Stomach smooth muscle (tissue), 2 donors: ENCODE results near the gene LOX.

Experiments
- H3K27ac ChIP-seq: one replicate; pipeline ENCODE4 v1.7.0; 2013; ENCODE audit warnings: mild to moderate bottlenecking, low read length, inconsistent platforms
- H3K27me3 ChIP-seq, 2 donors: one replicate each; pipeline ENCODE4 v1.7.0; 2013; ENCODE audit warnings: low read length in 2 of 2; ENCODE audit not compliant: insufficient read depth in 2 of 2, control insufficient read depth in 1 of 2
- H3K36me3 ChIP-seq, 2 donors: one replicate each; pipeline ENCODE4 v1.7.0; 2013; ENCODE audit warnings: low read length in 2 of 2; ENCODE audit not compliant: control insufficient read depth in 2 of 2, insufficient read depth in 2 of 2
- H3K4me1 ChIP-seq: one replicate; pipeline ENCODE4 v1.7.0; 2013; ENCODE audit warnings: low read length; ENCODE audit not compliant: control insufficient read depth, insufficient read depth
- H3K4me3 ChIP-seq, 2 donors: one replicate each; pipeline ENCODE4 v1.7.0; 2013; ENCODE audit warnings: low read length in 2 of 2
- H3K9ac ChIP-seq, 2 donors: one replicate each; pipeline ENCODE4 v1.7.0; 2013; ENCODE audit warnings: low read length in 2 of 2, mild to moderate bottlenecking in 1 of 2
- H3K9me3 ChIP-seq, 2 donors: one replicate each; pipeline ENCODE4 v1.7.0; 2013; ENCODE audit warnings: low read length in 2 of 2; ENCODE audit not compliant: control insufficient read depth in 2 of 2
- donor health status: healthy.
- donor health status: Pancreatic carcinoma.

LOX gene

DNA sequence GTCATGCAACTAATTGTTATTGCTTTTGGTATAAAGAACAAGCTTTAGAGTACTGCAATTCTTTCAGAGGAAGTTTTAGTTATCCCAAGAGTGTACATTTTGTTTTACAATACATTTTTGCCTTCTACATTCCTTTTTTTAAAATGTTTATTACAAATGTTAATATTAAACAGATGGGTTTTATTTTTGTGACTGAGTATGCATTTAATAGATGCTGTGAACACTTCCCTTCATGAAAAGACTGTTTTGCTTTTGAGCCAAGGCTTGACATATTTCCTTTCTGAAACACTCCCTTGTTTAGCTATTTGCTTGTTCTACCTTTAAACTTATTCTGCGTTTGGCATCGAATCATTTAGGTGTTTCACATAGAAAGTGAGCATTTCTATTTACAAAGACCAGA, 36.4 kb upstream of the LOX start:
- no peak overlapping the region for H3K9ac ChIP-seq
- no peaks in the 10 kb centered on the region for H3K36me3 ChIP-seq
- no peak overlapping the region for H3K4me3 ChIP-seq
- no peaks in the 10 kb centered on the region for H3K4me1 ChIP-seq
- no peak overlapping the region for H3K27ac ChIP-seq
- H3K27me3 ChIP-seq, result no peaks in the 10 kb centered on the region
- no peaks in the 10 kb centered on the region for H3K9me3 ChIP-seq

DNA sequence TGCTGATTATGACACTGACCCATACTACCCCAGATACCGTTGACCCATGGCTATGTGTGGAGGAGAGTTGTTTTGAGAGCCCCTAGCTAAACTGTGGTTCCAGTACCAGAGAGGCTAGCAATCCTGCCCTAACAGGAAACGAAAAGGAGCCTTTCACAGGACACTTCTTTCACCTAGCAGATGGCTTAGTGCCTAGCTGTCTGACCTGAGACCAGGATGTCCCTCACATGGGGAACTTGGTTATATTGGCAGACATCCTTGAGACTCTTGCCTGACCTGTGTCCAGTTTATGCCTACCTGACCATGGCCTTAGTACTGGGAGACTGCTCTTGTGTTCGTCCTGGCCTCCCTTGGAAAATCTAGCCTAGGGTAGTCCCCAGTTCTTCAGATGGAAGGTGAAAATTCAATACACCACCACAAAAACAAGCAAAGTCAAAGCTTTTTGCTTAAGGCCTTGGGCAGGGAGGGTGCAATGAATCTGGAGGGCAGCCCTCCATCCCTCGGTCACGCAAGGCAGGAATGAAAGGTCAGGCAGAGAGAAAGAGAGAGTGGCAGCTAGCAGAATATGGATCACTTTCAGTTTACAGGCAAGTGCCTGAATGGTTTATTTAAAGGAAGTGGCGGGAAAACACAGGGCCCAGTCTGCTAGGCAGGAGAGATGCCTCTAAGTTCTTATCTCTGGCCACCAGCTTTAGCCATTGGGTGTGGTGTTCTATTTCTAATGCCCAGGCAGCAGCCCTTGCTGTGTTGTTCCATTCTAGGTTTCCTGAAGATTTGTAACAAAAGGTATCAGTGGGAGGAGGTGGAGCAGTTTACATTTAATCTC, 34.9 kb upstream of the LOX start:
- Histone ChIP-seq H3K27me3 (no peaks in the 10 kb centered on the region), H3K36me3 (no peaks in the 10 kb centered on the region), H3K4me3 (no peak overlapping the region), H3K4me1 (no peaks in the 10 kb centered on the region), H3K9me3 (no peaks in the 10 kb centered on the region), H3K9ac (no peak overlapping the region), H3K27ac (no peak overlapping the region)

DNA sequence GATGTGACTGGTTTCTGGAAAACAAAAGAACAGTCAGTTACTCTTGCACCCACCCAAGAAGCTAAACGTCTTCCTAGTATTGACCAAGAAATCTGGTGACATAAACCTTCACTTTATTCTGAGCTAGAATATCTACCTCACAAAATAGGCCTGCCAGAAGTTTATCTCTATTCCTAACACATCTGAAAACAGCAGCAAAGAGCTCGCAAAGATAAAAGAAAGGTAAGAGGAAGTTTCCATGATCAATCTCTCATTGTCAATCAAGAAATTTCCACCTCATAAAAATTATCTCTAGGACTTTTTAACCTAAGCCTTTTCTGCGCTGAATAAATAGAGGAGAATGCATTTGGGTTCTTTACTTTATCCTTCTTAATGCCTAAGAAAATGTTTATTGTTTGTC, 34.0 kb upstream of the LOX start:
- no peaks in the 10 kb centered on the region for H3K4me1 ChIP-seq
- no peak overlapping the region for H3K4me3 ChIP-seq
- H3K36me3 ChIP-seq, result no peaks in the 10 kb centered on the region
- no peaks in the 10 kb centered on the region for H3K27me3 ChIP-seq
- no peak overlapping the region for H3K9ac ChIP-seq
- H3K27ac ChIP-seq, result no peak overlapping the region
- H3K9me3 ChIP-seq, result no peaks in the 10 kb centered on the region

DNA sequence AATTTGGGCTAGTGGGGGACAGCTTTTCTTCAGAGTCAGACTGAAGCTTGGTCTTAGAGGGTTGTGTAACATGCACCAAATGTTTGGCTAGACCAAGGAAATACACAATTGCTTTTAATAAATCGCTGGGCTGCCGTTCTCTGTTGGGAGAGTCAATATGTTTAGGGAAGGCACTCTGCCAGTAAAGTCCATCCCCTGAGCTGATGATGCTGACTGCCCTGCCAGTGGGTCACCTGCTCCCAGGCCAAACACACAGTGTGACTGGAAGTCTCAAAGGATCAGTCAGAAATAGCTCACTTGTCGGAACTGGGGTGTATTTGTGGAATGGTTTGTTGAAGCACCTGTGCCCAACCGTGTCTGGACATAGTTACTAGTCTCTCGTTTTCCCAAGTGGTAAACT, 33.4 kb upstream of the LOX start:
- H3K27me3 ChIP-seq, result no peaks in the 10 kb centered on the region
- H3K9me3 ChIP-seq, result no peaks in the 10 kb centered on the region
- no peaks in the 10 kb centered on the region for H3K4me1 ChIP-seq
- no peaks in the 10 kb centered on the region for H3K36me3 ChIP-seq
- no peak overlapping the region for H3K9ac ChIP-seq
- H3K27ac ChIP-seq, result no peak overlapping the region
- no peak overlapping the region for H3K4me3 ChIP-seq

DNA sequence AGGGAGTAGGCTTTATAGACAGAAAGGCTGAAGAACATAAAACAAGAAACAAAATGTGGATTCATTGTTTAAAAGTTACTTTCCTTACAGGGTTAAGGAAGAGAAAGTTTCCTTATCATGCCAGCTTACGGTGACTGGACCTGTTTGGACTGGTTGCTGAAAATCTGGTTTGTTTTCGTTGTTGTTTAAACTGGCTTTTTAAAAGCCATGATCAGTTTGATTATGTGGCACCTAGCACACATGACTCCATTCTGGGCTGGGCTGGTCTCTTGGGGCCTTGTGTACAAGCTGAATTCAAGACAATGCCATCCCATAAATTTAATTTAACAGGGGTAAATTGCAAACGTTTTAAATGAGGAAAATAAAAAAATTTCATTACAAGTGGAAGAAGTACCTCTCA, 32.9 kb upstream of the LOX start:
- no peak overlapping the region for H3K27ac ChIP-seq

DNA sequence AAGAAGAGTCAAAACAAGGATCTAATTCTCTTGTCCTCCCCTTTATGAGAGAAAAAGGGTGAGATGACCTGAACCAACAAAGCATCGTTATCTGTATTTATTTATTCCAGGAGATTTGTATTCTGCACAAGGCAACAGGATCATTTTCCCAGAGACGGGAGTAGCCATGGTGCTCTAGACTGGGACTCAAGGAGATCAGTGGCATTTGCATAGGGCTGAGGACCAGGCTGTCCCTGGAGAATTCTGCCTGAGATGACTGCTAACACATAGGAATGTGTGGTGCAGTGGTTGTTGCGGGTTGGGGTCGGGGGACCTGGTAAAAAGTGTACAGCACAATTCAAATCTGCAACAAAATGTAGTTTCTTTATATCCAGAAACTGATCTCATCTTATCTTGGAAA, 29.0 kb upstream of the LOX start:
- H3K27ac ChIP-seq, result no peak overlapping the region

More for the DNA sequence above, 32.9 kb upstream of the LOX start:
- Histone ChIP-seq H3K9me3 (no peaks in the 10 kb centered on the region), H3K27me3 (no peaks in the 10 kb centered on the region), H3K4me3 (no peak overlapping the region), H3K4me1 (no peaks in the 10 kb centered on the region), H3K36me3 (no peaks in the 10 kb centered on the region), H3K9ac (no peak overlapping the region)

DNA sequence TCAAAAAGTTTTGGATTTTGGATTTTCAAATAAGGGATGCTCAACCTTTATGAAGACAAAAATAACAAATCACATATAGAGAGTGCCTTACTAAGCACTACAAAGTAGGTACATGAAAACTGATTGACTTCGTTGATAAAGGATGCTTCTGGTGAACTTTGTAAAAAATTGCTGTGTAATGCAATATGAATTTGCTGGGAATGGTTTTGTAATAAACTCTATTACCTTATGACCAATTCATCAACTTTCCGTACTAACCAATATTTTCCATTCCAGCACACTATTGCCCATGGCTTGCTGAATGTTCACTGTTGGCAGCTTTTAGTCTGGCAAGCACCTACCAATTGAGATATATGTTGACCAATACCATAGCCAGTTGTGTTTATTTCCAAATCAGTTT, 27.9 kb upstream of the LOX start:
- no peaks in the 10 kb centered on the region for H3K4me1 ChIP-seq
- H3K4me3 ChIP-seq, result no peak overlapping the region
- H3K9me3 ChIP-seq, result no peaks in the 10 kb centered on the region
- H3K9ac ChIP-seq, result no peak overlapping the region
- H3K27ac ChIP-seq, result no peak overlapping the region
- no peaks in the 10 kb centered on the region for H3K27me3 ChIP-seq
- no peaks in the 10 kb centered on the region for H3K36me3 ChIP-seq

More for the DNA sequence above, 29.0 kb upstream of the LOX start:
- Histone ChIP-seq H3K4me1 (no peaks in the 10 kb centered on the region), H3K9me3 (no peaks in the 10 kb centered on the region), H3K9ac (no peak overlapping the region), H3K27me3 (no peaks in the 10 kb centered on the region), H3K36me3 (no peaks in the 10 kb centered on the region), H3K4me3 (no peak overlapping the region)

DNA sequence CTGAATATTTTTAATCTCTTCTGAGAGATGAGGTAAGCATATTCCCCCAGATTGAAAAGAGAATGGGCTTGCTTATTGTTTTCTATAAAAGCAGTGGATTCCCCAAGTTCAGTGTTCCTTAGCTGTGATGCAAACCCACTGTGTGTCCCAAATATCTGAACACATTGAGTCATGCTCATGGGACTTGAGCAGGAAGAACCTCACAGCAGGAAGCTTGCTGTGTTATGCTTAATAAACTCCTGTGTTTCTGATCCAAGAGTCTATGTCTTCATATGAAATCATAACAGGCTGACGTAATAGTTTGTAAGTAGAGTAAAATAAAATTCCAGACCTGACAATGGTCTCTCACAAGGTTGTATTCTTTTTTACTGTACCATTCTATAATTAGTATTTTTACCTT, 24.8 kb upstream of the LOX start:
- Histone ChIP-seq H3K9ac (no peak overlapping the region), H3K27me3 (no peaks in the 10 kb centered on the region), H3K27ac (no peak overlapping the region), H3K4me3 (no peak overlapping the region), H3K9me3 (no peaks in the 10 kb centered on the region), H3K4me1 (no peaks in the 10 kb centered on the region), H3K36me3 (no peaks in the 10 kb centered on the region)

DNA sequence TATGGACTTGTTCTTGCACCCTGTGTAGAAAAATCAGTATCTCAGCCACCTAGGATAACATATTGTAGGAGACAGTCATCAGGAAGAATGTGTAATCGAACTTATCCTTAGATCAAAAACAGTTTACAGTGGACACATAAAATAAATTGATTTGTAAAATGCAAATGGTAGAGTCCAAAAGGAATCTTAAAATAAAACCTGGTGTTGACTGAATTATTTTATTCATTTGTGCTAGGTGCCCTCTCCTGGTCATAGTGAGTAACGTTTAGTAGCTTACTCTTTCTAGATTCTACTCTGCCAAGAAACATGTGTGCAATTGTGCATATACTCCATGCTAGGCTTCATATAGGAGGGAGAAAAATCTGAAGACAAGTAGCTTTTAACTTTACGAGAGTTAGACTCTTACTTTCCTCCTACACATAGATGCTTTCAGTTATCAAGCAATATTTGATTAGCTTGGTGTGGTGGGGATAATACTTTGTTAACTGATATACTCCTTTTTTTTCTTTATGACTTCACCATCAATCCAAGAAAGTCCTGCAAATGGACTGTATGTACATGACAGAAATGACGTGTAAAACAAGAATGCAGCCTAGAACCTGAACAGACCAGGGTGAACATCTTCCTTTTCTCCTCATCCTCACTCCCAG, 23.7 kb upstream of the LOX start:
- Histone ChIP-seq H3K27me3 (no peaks in the 10 kb centered on the region), H3K27ac (no peak overlapping the region), H3K9ac (no peak overlapping the region), H3K9me3 (no peaks in the 10 kb centered on the region), H3K36me3 (no peaks in the 10 kb centered on the region), H3K4me3 (no peak overlapping the region), H3K4me1 (no peaks in the 10 kb centered on the region)

DNA sequence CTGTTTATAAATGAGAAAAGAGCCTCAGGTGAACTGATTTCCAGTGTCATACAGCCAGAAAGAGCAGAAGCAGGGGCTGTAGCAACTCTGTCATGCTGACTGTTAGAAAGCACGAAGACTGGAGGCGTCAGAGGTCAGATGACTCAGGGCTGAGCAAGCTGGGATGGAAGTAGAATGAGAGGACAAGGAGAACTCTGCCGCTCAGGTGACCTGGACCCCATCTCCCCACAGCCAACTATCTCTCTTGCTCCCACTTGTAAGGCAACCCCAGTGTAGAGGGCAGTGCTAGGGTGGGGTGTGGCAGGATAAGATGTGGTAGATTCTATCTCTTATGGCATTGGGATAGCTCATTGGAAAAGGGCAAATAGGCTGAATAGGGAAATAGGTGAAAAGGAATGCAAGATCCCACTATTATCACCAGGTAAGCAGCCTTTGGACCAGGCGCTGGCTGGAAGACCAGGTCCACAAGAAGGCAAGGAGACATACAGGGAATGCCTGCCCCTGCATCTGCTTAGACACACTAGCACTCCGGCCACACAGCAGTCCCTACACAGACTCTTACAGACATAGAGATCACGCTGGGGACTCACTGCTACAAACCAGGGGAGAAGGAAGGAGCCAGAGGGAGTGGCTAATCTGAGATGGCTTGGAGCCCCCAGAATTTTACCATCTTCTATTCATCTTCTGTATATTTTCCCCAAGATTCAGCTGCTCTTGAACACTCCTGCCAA, 21.2 kb upstream of the LOX start:
- H3K36me3 ChIP-seq, result no peaks in the 10 kb centered on the region
- no peaks in the 10 kb centered on the region for H3K27me3 ChIP-seq
- H3K4me1 ChIP-seq, result no peaks in the 10 kb centered on the region
- H3K9ac ChIP-seq, result no peak overlapping the region
- H3K4me3 ChIP-seq, result no peak overlapping the region
- H3K9me3 ChIP-seq, result no peaks in the 10 kb centered on the region
- H3K27ac ChIP-seq, result no peak overlapping the region

DNA sequence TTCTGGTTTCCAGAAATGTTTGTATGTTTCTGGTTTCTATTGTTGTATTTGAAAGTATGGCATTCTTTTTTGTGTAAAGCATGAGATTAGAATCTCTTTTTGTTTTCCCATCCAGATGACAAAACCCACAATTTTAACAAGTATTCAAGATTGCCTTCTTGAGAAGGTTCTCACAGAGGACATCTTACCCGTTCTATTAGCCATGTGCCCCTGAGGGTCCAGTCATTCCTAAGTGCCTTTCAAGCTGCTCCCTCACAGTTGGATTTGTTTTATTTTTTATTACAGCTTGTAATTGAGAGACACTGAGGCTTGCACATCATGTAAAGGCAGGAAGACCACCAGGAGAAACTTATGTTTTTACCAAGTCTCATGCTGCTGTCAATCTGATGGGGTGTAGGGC, 19.3 kb upstream of the LOX start:
- Histone ChIP-seq H3K27me3 (no peaks in the 10 kb centered on the region), H3K36me3 (no peaks in the 10 kb centered on the region), H3K9me3 (no peaks in the 10 kb centered on the region), H3K4me3 (no peak overlapping the region), H3K27ac (no peak overlapping the region), H3K4me1 (no peaks in the 10 kb centered on the region), H3K9ac (no peak overlapping the region)
